WERI-Rb-1 (cell line): ENCODE measurements around the gene P2RX2.
A peak's percentile ranks its signal among the peaks of the same experiment; 100 is the strongest.

Source experiments
- DNase-seq: peaks from one replicate; pipeline ENCODE4 v3.0.0-alpha.2; 2020
- H3K27ac ChIP-seq: fragments of 250-450 bp; sonication (Bioruptor Pico); 2 replicates; pipeline ENCODE4 v1.5.1; 2020; ENCODE audit warnings: mild to moderate bottlenecking, moderate library complexity
- H3K27me3 ChIP-seq: fragments of 250-450 bp; sonication (Bioruptor Pico); 2 replicates; pipeline ENCODE4 v1.5.1; 2021; ENCODE audit warnings: mild to moderate bottlenecking, low read depth, moderate library complexity; ENCODE audit not compliant: insufficient read depth, severe bottlenecking
- H3K36me3 ChIP-seq: fragments of 250-450 bp; sonication (Bioruptor Pico); 2 replicates; pipeline ENCODE4 v1.5.1; 2020; ENCODE audit warnings: mild to moderate bottlenecking, moderate library complexity
- H3K4me3 ChIP-seq: 2 replicates; pipeline ENCODE4 v1.5.1; 2011; ENCODE audit warnings: low read depth, mild to moderate bottlenecking, control low read depth, low read length
- H3K9me3 ChIP-seq: fragments of 250-450 bp; sonication (Bioruptor Pico); 2 replicates; pipeline ENCODE4 v1.5.1; 2021; ENCODE audit warnings: mild to moderate bottlenecking, moderate library complexity; ENCODE audit not compliant: severe bottlenecking
- CTCF ChIP-seq: IDR thresholded peaks from 2 replicates; pipeline ENCODE4 v1.5.1; 2011; ENCODE audit warnings: low read depth, mild to moderate bottlenecking, control low read depth, inconsistent platforms, low read length

P2RX2 gene

GRCh38 chr12:132604668-132605441 lies 13.7 kb upstream of the P2RX2 start:
- Histone ChIP-seq H3K4me3 (no peak overlapping the region), H3K9me3 (no peaks in the 10 kb centered on the region), H3K27ac (no peak overlapping the region), H3K36me3 (no peaks in the 10 kb centered on the region), H3K27me3 (no peaks in the 10 kb centered on the region)
- peak; percentile 4 for DNase-seq
- TF ChIP-seq CTCF = no peak

DNA sequence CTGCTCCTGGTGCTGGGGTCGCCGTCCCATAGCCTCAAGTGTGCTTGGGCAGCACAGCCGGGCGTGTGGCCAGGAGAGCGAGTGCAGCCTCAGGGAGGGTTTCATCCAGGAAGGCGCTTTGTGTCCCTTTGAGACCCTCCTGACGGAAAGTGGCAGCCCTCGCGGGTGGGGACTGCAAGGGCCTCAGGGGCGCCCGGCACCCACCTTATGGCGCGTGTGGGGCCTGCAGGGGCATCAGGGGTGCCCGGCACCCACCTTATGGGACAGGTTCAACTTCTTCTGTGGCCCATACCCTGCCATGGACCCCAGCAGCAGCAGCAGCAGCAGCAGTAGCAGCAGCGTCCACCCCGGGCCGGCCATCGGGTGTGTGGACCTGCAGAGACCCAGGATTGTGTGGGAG lies 12.7 kb upstream of the P2RX2 start:
- no peak for DNase-seq
- no peaks in the 10 kb centered on the region for H3K36me3 ChIP-seq
- H3K4me3 ChIP-seq = no peak overlapping the region
- no peak overlapping the region for H3K27ac ChIP-seq
- no peak for TF ChIP-seq CTCF
- no peaks in the 10 kb centered on the region for H3K27me3 ChIP-seq
- peaks cover under 1% of the 10 kb centered on the region for H3K9me3 ChIP-seq

DNA sequence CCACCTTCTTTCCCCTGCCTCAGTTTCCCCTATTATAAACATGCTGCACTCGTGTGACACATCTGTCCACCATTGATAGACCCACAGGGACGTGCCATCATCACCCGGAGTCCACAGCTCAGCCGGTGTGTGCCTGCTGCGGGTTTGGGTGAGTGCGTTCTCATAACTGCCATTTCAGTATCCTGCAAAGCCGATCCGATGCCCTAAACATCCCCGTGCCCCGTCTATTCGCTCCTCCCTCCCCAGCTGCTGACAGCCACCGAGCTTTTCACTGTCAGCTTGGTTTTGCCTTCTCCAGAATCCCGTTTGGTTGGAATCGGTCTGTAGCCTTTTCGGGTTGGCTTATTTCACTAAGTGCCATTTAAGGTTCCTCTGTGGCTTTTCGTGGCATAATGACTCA lies 12.1 kb upstream of the P2RX2 start:
- DNase-seq = no peak
- H3K9me3 ChIP-seq = peaks cover 7% of the 10 kb centered on the region
- H3K4me3 ChIP-seq = no peak overlapping the region
- no peaks in the 10 kb centered on the region for H3K36me3 ChIP-seq
- TF ChIP-seq CTCF = no peak
- no peaks in the 10 kb centered on the region for H3K27me3 ChIP-seq
- H3K27ac ChIP-seq = no peak overlapping the region

DNA sequence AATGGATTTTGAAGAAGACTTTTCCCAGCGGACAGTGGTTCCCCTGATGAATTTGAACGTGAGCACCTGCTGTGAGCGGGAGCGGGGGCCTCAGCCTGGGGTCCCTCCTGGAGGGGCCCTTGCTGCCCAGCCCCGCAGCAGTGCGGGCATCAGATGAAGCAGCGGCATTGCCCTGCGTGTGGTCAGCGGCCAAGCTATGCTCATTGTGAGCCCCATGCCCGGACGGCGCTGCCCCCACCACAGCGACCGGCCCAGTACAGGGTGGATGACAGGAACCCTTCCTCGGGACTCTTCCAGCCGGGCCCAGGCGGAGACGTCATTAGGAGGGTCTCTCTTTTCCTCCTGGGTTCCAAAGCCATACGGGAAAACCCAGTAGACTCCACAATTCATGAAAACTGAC lies 11.6 kb upstream of the P2RX2 start:
- DNase-seq = no peak
- no peak overlapping the region for H3K4me3 ChIP-seq
- no peaks in the 10 kb centered on the region for H3K36me3 ChIP-seq
- no peaks in the 10 kb centered on the region for H3K27me3 ChIP-seq
- TF ChIP-seq CTCF = no peak
- no peak overlapping the region for H3K27ac ChIP-seq
- H3K9me3 ChIP-seq = peaks cover 9% of the 10 kb centered on the region

DNA sequence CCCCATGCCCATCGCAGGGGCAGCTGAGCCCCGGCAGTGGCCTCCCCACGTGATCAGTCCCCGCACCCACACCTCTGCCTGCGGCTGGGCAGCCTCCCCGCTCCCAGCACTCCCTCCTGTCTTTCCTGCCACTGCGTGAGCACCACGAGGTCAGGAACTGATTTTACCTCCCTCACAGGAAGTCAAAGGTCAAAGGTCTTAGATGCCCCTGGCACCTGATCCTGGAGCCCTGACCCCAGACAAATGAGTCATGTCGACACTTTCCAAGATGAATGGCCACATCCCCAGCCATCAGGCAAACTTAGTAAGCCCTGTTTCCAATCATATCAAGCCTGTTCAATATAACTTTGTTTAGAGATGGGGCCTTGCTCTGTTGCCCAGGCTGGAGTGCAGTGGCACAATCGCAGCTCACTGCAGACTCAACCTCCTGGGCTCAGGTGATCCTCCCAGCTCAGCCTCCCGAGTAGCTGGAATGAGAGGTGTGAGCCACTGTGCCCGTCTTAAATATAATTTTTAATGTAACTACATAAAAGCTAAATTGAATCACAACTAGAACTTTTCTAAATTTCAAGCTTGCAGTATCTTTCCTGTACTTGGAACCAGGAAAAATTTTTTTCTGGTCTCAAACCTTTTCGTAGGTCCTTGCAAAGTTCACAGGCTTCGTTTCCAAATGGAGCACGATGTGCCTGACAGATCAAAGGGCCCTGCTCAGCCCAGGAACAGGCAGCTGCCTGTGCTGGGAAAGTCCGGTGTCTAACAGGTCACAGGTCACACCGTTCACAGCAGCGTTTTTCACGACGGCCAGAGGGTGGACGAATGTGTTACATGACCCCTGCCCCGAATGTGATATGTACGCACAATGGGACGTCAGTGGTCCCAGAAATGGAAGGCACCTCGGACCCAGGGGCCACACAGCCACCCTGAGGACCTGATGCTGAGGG lies 10.1 kb upstream of the P2RX2 start:
- DNase-seq = no peak
- Histone ChIP-seq H3K27ac (no peak overlapping the region), H3K27me3 (no peaks in the 10 kb centered on the region), H3K36me3 (no peaks in the 10 kb centered on the region), H3K4me3 (no peak overlapping the region), H3K9me3 (peaks cover 9% of the 10 kb centered on the region)
- no peak for TF ChIP-seq CTCF
